ENCODE data around the gene TGIF2. TPM values are rescaled to one million over a fixed set of nuclear protein-coding genes. Genes with fewer than 3 reads are reported as not detected.

TGIF2 gene
- total RNA-seq, 1 experiment from 2014 or later, result 17.1 TPM

- Histone ChIP-seq H4K20me1 (ENCODE audit: insufficient read depth) (peaks cover 5% of the 10 kb centered on the region; the same call in 1 of the 2 replicates), H3K36me3 (ENCODE audit: control insufficient read depth in 1 of 2, insufficient read depth in 2 of 2, low read length in 2 of 2) (peaks cover 28 to 30% of the 10 kb centered on the region in 2 experiments), H3K9ac (ENCODE audit: low read length) (no peak overlapping the region), H3K4me3 (replicated peaks in 1 of 2; ENCODE audit: low read depth in 1 of 2, low read length in 2 of 2) (no peak overlapping the region), H3K27ac (ENCODE audit: low read depth, low read length) (no peak overlapping the region), H3K27me3 (ENCODE audit: insufficient read depth, low read length) (no peaks in the 10 kb centered on the region), H3K4me2 (ENCODE audit: low read length) (no peak overlapping the region), H2AFZ (ENCODE audit: low read depth, low read length, poor library complexity, severe bottlenecking) (no peak overlapping the region), H3K4me1 (ENCODE audit: control insufficient read depth in 1 of 2, insufficient read depth in 2 of 2, low read length in 2 of 2) (peaks cover 0 to 13% of the 10 kb centered on the region in 2 experiments; a peak in 2 of 4 replicates), H3K79me2 (ENCODE audit: insufficient read depth, low read length) (peaks cover 6% of the 10 kb centered on the region; the same call in 1 of the 2 replicates), H3K9me2 (ENCODE audit: insufficient read depth) (no peaks in the 10 kb centered on the region), H3K9me3 (ENCODE audit: control insufficient read depth in 1 of 2, insufficient read depth in 1 of 2, low read depth in 1 of 2, low read length in 2 of 2) (no peaks in the 10 kb centered on the region)
- intact Hi-C loops (cut with micrococcal nuclease), result loop anchor here (10.0 kb wide), 2 partner anchors 270 to 300 kb away; no protein-coding TSS in a partner anchor
- ChIA-PET RAD21 (ENCODE audit: low non-redundant PET in 1 of 2, low total read pairs in 2 of 2, uncharacterized antibody in 2 of 2, unreplicated experiment in 2 of 2) (no interaction called here), POLR2A (no interaction called here), CTCF (interaction anchor here (1.1 kb wide), 1 partner anchor 9 kb away, joined by 3 read pairs; the partner anchor contains the start of gene RAB5IF)
- BruUV-seq (replicated peaks), result no TSS peak
- DNase-seq (ENCODE audit: low read depth, low spot score) (no peak), ATAC-seq (no peak)
- TF ChIP-seq, protein P1, sequence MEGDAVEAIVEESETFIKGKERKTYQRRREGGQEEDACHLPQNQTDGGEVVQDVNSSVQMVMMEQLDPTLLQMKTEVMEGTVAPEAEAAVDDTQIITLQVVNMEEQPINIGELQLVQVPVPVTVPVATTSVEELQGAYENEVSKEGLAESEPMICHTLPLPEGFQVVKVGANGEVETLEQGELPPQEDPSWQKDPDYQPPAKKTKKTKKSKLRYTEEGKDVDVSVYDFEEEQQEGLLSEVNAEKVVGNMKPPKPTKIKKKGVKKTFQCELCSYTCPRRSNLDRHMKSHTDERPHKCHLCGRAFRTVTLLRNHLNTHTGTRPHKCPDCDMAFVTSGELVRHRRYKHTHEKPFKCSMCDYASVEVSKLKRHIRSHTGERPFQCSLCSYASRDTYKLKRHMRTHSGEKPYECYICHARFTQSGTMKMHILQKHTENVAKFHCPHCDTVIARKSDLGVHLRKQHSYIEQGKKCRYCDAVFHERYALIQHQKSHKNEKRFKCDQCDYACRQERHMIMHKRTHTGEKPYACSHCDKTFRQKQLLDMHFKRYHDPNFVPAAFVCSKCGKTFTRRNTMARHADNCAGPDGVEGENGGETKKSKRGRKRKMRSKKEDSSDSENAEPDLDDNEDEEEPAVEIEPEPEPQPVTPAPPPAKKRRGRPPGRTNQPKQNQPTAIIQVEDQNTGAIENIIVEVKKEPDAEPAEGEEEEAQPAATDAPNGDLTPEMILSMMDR (IDR thresholded peaks at IDR 0.05 in 2 of 3, conservative IDR thresholded peaks at IDR 0.05 in 1 of 3; ENCODE audit: borderline replicate concordance in 1 of 3, insufficient read depth in 1 of 3, low read depth in 2 of 3, low read length in 2 of 3), result no peak
- TF ChIP-seq JUND (IDR thresholded peaks at IDR 0.05) (no peak), POLR2A (IDR thresholded peaks at IDR 0.05; ENCODE audit: borderline replicate concordance, extremely low read depth, insufficient read depth, insufficient read length) (no peak), CEBPB (IDR thresholded peaks at IDR 0.05; ENCODE audit: low read depth) (no peak), ATF3 (IDR thresholded peaks at IDR 0.05) (no peak), EZH2phosphoT487 (IDR thresholded peaks at IDR 0.05; ENCODE audit: borderline replicate concordance) (no peak), FOSL1 (IDR thresholded peaks at IDR 0.05; ENCODE audit: low read depth) (no peak), TCF7L2 (IDR thresholded peaks at IDR 0.05; ENCODE audit: borderline replicate concordance, extremely low read depth, insufficient read depth, insufficient read length) (no peak), YY1 (IDR thresholded peaks at IDR 0.05; ENCODE audit: extremely low read depth, insufficient replicate concordance, low read depth, low read length) (no peak), ELF1 (IDR thresholded peaks at IDR 0.05; ENCODE audit: borderline replicate concordance, low read depth) (no peak), ZBTB33 (IDR thresholded peaks at IDR 0.05; ENCODE audit: extremely low read depth, insufficient replicate concordance, low read length) (no peak), ZNF274 (IDR thresholded peaks at IDR 0.05; ENCODE audit: low read depth, low read length) (no peak), EZH2 (IDR thresholded peaks at IDR 0.05) (no peak), REST (IDR thresholded peaks at IDR 0.05; ENCODE audit: low read depth) (no peak), SRF (IDR thresholded peaks at IDR 0.05; ENCODE audit: low read depth) (no peak), EGR1 (IDR thresholded peaks at IDR 0.05; ENCODE audit: low read depth) (no peak), RAD21 (IDR thresholded peaks at IDR 0.05; ENCODE audit: low read depth) (no peak), SP1 (IDR thresholded peaks at IDR 0.05; ENCODE audit: low read depth) (no peak)
- TF ChIP-seq, protein P2, sequence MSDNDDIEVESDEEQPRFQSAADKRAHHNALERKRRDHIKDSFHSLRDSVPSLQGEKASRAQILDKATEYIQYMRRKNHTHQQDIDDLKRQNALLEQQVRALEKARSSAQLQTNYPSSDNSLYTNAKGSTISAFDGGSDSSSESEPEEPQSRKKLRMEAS (IDR thresholded peaks at IDR 0.05), result no peak
Measured at GRCh38 chr20:36614781-36615557, 41.6 kb downstream of the TGIF2 start.
